K562 (cell line): Measurements from ENCODE around the gene JUNB. TPM values are rescaled to one million over a fixed set of nuclear protein-coding genes. Genes with fewer than 3 reads are reported as not detected.
A peak's percentile ranks its signal among the peaks of the same experiment; 100 is the strongest.

Source experiments
- CBX3 ChIP-seq, 2 experiments: IDR thresholded peaks; 1 replicate in 1 of 2; 2 replicates in 1 of 2; pipeline ENCODE4 v1.6.1; 2012; ENCODE audit warnings: inconsistent platforms in 2 of 2, low read length in 2 of 2, borderline replicate concordance in 1 of 2, control low read depth in 1 of 2
- CGGBP1 ChIP-seq: fragments of 250-450 bp; sonication (Bioruptor Pico); IDR thresholded peaks from 2 replicates; pipeline ENCODE4 v1.9.0; 2021; ENCODE audit warnings: mild to moderate bottlenecking
- EP400 ChIP-seq: fragments of 450-650 bp; IDR thresholded peaks from 2 replicates; pipeline ENCODE4 v1.6.1; 2017; ENCODE audit warnings: antibody characterized with exemption, mild to moderate bottlenecking, moderate library complexity
- HOMEZ ChIP-seq: fragments of 250-450 bp; sonication (Bioruptor Pico); IDR thresholded peaks from 2 replicates; pipeline ENCODE4 v1.4.0; 2020; ENCODE audit warnings: mild to moderate bottlenecking, moderate library complexity
- KDM2B ChIP-seq: fragments of 250-450 bp; sonication (Bioruptor Pico); IDR thresholded peaks from 2 replicates; pipeline ENCODE4 v1.8.0; 2021; ENCODE audit warnings: mild to moderate bottlenecking, moderate library complexity
- KLF6 ChIP-seq: fragments of 250-450 bp; sonication (Bioruptor Pico); IDR thresholded peaks from 2 replicates; pipeline ENCODE4 v1.4.0; 2020; ENCODE audit warnings: mild to moderate bottlenecking, moderate library complexity, borderline replicate concordance
- MAFG ChIP-seq: fragments of 450-650 bp; conservative IDR thresholded peaks from 2 replicates; pipeline ENCODE4 v1.6.1; 2016; ENCODE audit warnings: missing genetic modification characterization, missing compliant biosample characterization
- NEUROD1 ChIP-seq: fragments of 150-350 bp; IDR thresholded peaks from 2 replicates; pipeline ENCODE4 v1.6.1; 2014; ENCODE audit warnings: borderline replicate concordance, low read length, low read depth; ENCODE audit not compliant: partially characterized antibody
- REST ChIP-seq, 2 experiments: fragments of 450-650 bp; formaldehyde crosslinking in 1 of 2; IDR thresholded peaks; 2 replicates each; pipeline versions ENCODE4 v1.4.0 to v1.6.1; 2014 to 2020; ENCODE audit warnings: mild to moderate bottlenecking in 2 of 2, borderline replicate concordance in 1 of 2, low read depth in 1 of 2
- SMC3 ChIP-seq: conservative IDR thresholded peaks from 2 replicates; pipeline ENCODE4 v1.6.1; 2011; ENCODE audit warnings: low read depth, low read length, improper control_type of control experiment; ENCODE audit not compliant: insufficient read depth
- TBP ChIP-seq: optimal IDR thresholded peaks from 2 replicates; pipeline ENCODE3; 2011; ENCODE audit warnings: low read depth, low read length, improper control_type of control experiment
- ZHX1 ChIP-seq: fragments of 150-350 bp; conservative IDR thresholded peaks from 2 replicates; pipeline ENCODE4 v1.6.1; 2014; ENCODE audit warnings: low read length
- polyA plus RNA-seq, 8 experiments: library from polyadenylated mRNA; depleted of rRNA in 4 of 8; stranded (reverse) in 5 of 8; unstranded in 3 of 8; fragments of >200 nt; fragmentation: Nextera tagmentation in 2 of 8; fragmentation: Illumina TruSeq in 1 of 8; extraction: Ambion mirVana in 2 of 8; extraction: Trizol in 1 of 8; gene quantifications; 2 replicates each; pipeline versions ENCODE4 v1.2.1 to v1.2.3, GENCODE V29; 2011 to 2014; ENCODE audit warnings: inconsistent platforms in 1 of 8, missing spikeins in 1 of 8
- total RNA-seq, 7 experiments: library from RNA; depleted of rRNA in 6 of 7; stranded (reverse); fragments of >200 nt in 6 of 7; fragmentation: Illumina TruSeq in 2 of 7; extraction: Trizol in 2 of 7; gene quantifications; 2 replicates each; pipeline versions ENCODE4 v1.2.1 to v1.2.3, GENCODE V29; 2011 to 2021; ENCODE audit warnings: low replicate concordance in 1 of 7

The JUNB gene
- total and polyA plus RNA-seq, 9 of the 15 experiments (the other 6 are each of a cell fraction or from before 2014, with no cell fraction given): 0.23 to 88.1 (median 13.1) TPM

DNA sequence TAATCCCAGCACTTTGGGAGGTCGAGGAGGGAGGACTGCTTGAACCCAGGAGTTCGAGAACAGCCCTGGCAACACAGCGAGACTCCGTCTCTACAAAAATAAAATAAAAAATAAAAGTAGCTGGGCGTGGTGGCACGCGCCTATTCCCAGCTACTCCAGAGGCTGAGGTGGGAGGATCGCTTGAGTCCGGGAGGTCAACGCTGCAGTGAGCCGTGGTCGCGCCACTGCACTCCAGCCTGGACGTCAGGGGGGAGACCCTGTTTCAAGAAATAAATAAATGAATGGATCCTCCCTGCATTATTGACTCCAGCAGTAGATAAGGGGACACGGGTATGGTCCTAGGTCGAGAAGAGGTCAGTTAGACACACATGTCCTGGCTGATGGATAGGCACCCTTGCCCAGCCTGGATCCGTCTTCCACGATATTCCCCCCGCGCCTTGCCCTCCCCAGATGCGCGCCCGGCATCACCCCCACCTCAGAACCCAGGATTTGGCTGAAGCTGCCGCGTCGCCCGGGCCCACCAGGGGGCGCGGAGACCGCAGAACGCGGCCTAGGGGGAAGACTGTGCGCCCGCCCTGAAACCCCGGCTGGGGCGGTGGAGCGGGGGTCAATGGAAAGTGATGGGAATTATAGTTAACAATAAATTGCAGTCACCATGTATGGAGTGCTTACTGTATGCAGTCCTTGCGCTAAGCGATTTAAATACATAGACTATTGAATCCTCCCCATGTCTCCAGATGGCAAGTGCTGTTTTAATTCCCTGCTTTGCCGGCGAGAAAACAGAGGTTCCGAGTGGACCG is 13.9 kb upstream of the JUNB start (continued):
- no peak for TF ChIP-seq HOMEZ (CRISPR knock-in tag)
- no peak for TF ChIP-seq ZHX1
- peak; percentile 86; the same call in 1 of the 2 replicates for TF ChIP-seq REST (IDR thresholded peaks at IDR 0.05; ENCODE audit: borderline replicate concordance)
- no peak for TF ChIP-seq REST (CRISPR knock-in tag; IDR thresholded peaks at IDR 0.05; ENCODE audit: low read depth)
- no peak for TF ChIP-seq MAFG (tag)
- 0 out of 3 replicates have a peak, but pooled peaks of 1 of the 2 experiments have one; percentile 43 for TF ChIP-seq CBX3 (IDR thresholded peaks at IDR 0.05; ENCODE audit: borderline replicate concordance in 1 of 2, low read length in 2 of 2)
- peak; percentile 53; the same call in 1 of the 2 replicates for TF ChIP-seq EP400
- TF ChIP-seq SMC3: peak; percentile 86
- no peak for TF ChIP-seq NEUROD1
- no peak for TF ChIP-seq KLF6 (CRISPR knock-in tag)
- TF ChIP-seq CGGBP1 (CRISPR knock-in tag): no peak
- TF ChIP-seq KDM2B (CRISPR knock-in tag): no peak
- no peak for TF ChIP-seq TBP
